BE2C (cell line): ENCODE data around the gene COL15A1.

ENCODE experiments used
- DNase-seq: peaks from one replicate; pipeline ENCODE4 v3.0.0-alpha.2; 2020
- H3K27me3 ChIP-seq: fragments of 250-450 bp; sonication (Bioruptor Pico); 2 replicates; pipeline ENCODE4 v1.5.1; 2020; ENCODE audit warnings: mild to moderate bottlenecking
- H3K36me3 ChIP-seq: fragments of 250-450 bp; sonication (Bioruptor Pico); 2 replicates; pipeline ENCODE4 v1.5.1; 2020; ENCODE audit warnings: mild to moderate bottlenecking
- H3K4me1 ChIP-seq: fragments of 250-450 bp; sonication (Bioruptor Pico); 2 replicates; pipeline ENCODE4 v1.5.1; 2020
- H3K4me3 ChIP-seq: 2 replicates; pipeline ENCODE4 v1.5.1; 2011; ENCODE audit warnings: low read depth, low read length
- H3K9me3 ChIP-seq: fragments of 250-450 bp; sonication (Bioruptor Pico); 2 replicates; pipeline ENCODE4 v1.5.1; 2020
- CTCF ChIP-seq: IDR thresholded peaks from 2 replicates; pipeline ENCODE4 v1.5.1; 2012; ENCODE audit warnings: mild to moderate bottlenecking, low read depth, low read length

COL15A1 gene

GRCh38 chr9:99040251-99040900, 96.7 kb downstream of the COL15A1 start:
- Histone ChIP-seq H3K36me3 (no peaks in the 10 kb centered on the region), H3K9me3 (no peaks in the 10 kb centered on the region), H3K4me1 (no peaks in the 10 kb centered on the region), H3K27me3 (peaks cover 5% of the 10 kb centered on the region), H3K4me3 (no peak overlapping the region)
- DNase-seq = no peak
- no peak for TF ChIP-seq CTCF

GRCh38 chr9:99040911-99041582, 97.3 kb downstream of the COL15A1 start:
- Histone ChIP-seq H3K4me1 (no peaks in the 10 kb centered on the region), H3K27me3 (peaks cover 5% of the 10 kb centered on the region), H3K9me3 (no peaks in the 10 kb centered on the region), H3K36me3 (no peaks in the 10 kb centered on the region), H3K4me3 (no peak overlapping the region)
- TF ChIP-seq CTCF = no peak
- DNase-seq = no peak

GRCh38 chr9:99041618-99042017, 97.9 kb downstream of the COL15A1 start:
- Histone ChIP-seq H3K4me3 (no peak overlapping the region), H3K4me1 (no peaks in the 10 kb centered on the region), H3K36me3 (no peaks in the 10 kb centered on the region), H3K9me3 (no peaks in the 10 kb centered on the region), H3K27me3 (peaks cover 5% of the 10 kb centered on the region)
- no peak for TF ChIP-seq CTCF
- no peak for DNase-seq

- no peaks in the 10 kb centered on the region for H3K36me3 ChIP-seq
- H3K27me3 ChIP-seq = peaks cover 5% of the 10 kb centered on the region
- no peak for DNase-seq
- no peak for TF ChIP-seq CTCF
- H3K9me3 ChIP-seq = no peaks in the 10 kb centered on the region
- no peaks in the 10 kb centered on the region for H3K4me1 ChIP-seq
- no peak overlapping the region for H3K4me3 ChIP-seq
These were observed 98.9 kb downstream of the COL15A1 start for GRCh38 chr9:99042620-99043019.

GRCh38 chr9:99044827-99045226, 101.1 kb downstream of the COL15A1 start:
- H3K4me3 ChIP-seq = no peak overlapping the region
- TF ChIP-seq CTCF = no peak
- DNase-seq = no peak
- H3K36me3 ChIP-seq = no peaks in the 10 kb centered on the region
- H3K9me3 ChIP-seq = no peaks in the 10 kb centered on the region
- H3K4me1 ChIP-seq = no peaks in the 10 kb centered on the region
- no peaks in the 10 kb centered on the region; the same call in 1 of the 2 replicates for H3K27me3 ChIP-seq

GRCh38 chr9:99046068-99046467, 102.4 kb downstream of the COL15A1 start:
- no peak for TF ChIP-seq CTCF
- Histone ChIP-seq H3K9me3 (no peaks in the 10 kb centered on the region), H3K36me3 (no peaks in the 10 kb centered on the region), H3K27me3 (no peaks in the 10 kb centered on the region), H3K4me3 (no peak overlapping the region), H3K4me1 (no peaks in the 10 kb centered on the region)
- no peak for DNase-seq
